ENCODE data around the gene F11R.
"Not testable (repeated sequence)": the region's sequence is repeated elsewhere in the genome, so short reads cannot be mapped to it uniquely, and the experiment has no call there.

Gene F11R

GRCh38 chr1:160956966-160957365 lies 64.0 kb downstream of the F11R start:
- no peak for DNase-seq

- DNase-seq = no peak
Observed at GRCh38 chr1:160954158-160955104, 66.5 kb downstream of the F11R start, which contains the start of gene ITLN2. TSS of gene ITLN2 (minus strand) at chr1:160954809. CDS start at chr1:160954741, 68 bp downstream.

- DNase-seq = no peak
Observed at GRCh38 chr1:160953030-160953429, 67.9 kb downstream of the F11R start.

- DNase-seq = no peak
Observed at GRCh38 chr1:160952129-160952510, 68.8 kb downstream of the F11R start.

GRCh38 chr1:160951443-160952128 lies 69.4 kb downstream of the F11R start:
- DNase-seq = peak; percentile 54

GRCh38 chr1:160950657-160951056 lies 70.3 kb downstream of the F11R start:
- no peak for DNase-seq

GRCh38 chr1:160949881-160950280 lies 71.1 kb downstream of the F11R start:
- no peak for DNase-seq

GRCh38 chr1:160949216-160949880 lies 71.6 kb downstream of the F11R start:
- peak; percentile 70 for DNase-seq

GRCh38 chr1:160947174-160947759 lies 73.7 kb downstream of the F11R start:
- DNase-seq = not testable (repeated sequence)

GRCh38 chr1:160945881-160946280 lies 75.1 kb downstream of the F11R start:
- DNase-seq = not testable (repeated sequence)

Data from NCI-H2029 (cell line).